ENCODE results near the gene SHANK2. TPM values are rescaled to one million over a fixed set of nuclear protein-coding genes. Genes with fewer than 3 reads are reported as not detected.

Gene SHANK2
- total RNA-seq, 2 experiments from 2014 or later: not detected

DNA sequence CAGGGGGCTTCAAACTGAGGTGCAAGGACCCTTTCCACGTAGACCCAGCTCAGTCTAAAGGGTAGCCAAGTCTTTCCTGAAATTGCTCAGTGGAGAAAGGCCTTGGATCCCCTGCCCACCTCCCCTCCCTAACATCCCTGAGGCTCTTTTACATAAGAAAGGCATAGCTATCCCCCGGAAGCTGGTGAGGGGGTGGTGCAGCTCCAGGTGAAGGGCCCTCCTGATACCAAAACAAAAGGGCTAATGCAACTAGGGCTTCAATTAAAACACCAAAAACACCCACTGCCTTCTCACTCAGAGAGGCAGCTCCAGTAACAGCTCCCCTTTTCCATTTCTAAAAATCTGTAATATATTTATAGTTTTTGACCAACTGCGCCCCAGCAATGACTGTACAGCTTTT lies 5.8 kb downstream of the SHANK2 start:
- no peaks in the 10 kb centered on the region for H4K20me1 ChIP-seq (ENCODE audit: insufficient read depth, low read length)
- no peak overlapping the region for H2AFZ ChIP-seq (ENCODE audit: low read length)
- H3K9me3 ChIP-seq (ENCODE audit: low read length): no peaks in the 10 kb centered on the region
- ChIA-PET POLR2A (interaction anchor here (0.7 to 1.1 kb wide), 2 partner anchors 8 to 9 kb away, joined by 3 read pairs; no protein-coding TSS in a partner anchor), CTCF (ENCODE audit: unreplicated experiment) (no interaction called here)
- BruUV-seq (replicated peaks): no TSS peak
- H3K4me2 ChIP-seq (ENCODE audit: low read length): no peak overlapping the region
- no peak for DNase-seq (ENCODE audit: low spot score)
- no peaks in the 10 kb centered on the region for H3K36me3 ChIP-seq (ENCODE audit: insufficient read depth, low read length)
- H3K4me3 ChIP-seq (ENCODE audit: low read depth, low read length, poor library complexity, severe bottlenecking): no peak overlapping the region
- TF ChIP-seq, protein P1, sequence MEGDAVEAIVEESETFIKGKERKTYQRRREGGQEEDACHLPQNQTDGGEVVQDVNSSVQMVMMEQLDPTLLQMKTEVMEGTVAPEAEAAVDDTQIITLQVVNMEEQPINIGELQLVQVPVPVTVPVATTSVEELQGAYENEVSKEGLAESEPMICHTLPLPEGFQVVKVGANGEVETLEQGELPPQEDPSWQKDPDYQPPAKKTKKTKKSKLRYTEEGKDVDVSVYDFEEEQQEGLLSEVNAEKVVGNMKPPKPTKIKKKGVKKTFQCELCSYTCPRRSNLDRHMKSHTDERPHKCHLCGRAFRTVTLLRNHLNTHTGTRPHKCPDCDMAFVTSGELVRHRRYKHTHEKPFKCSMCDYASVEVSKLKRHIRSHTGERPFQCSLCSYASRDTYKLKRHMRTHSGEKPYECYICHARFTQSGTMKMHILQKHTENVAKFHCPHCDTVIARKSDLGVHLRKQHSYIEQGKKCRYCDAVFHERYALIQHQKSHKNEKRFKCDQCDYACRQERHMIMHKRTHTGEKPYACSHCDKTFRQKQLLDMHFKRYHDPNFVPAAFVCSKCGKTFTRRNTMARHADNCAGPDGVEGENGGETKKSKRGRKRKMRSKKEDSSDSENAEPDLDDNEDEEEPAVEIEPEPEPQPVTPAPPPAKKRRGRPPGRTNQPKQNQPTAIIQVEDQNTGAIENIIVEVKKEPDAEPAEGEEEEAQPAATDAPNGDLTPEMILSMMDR (conservative IDR thresholded peaks at IDR 0.05; ENCODE audit: low read length): no peak
- TF ChIP-seq EZH2phosphoT487 (IDR thresholded peaks at IDR 0.05; ENCODE audit: borderline replicate concordance, low read depth, low read length): no peak
- H3K79me2 ChIP-seq (ENCODE audit: insufficient read depth, low read depth, low read length): no peaks in the 10 kb centered on the region
- H3K27ac ChIP-seq (ENCODE audit: low read depth, low read length, poor library complexity, severe bottlenecking): no peak overlapping the region
- intact Hi-C loops (cut with micrococcal nuclease; ENCODE audit: unreplicated experiment): no loop called here
- H3K4me1 ChIP-seq (ENCODE audit: insufficient read depth, low read length, poor library complexity, severe bottlenecking): no peaks in the 10 kb centered on the region
- H3K9me2 ChIP-seq (ENCODE audit: insufficient read depth, low read length): no peaks in the 10 kb centered on the region

DNA sequence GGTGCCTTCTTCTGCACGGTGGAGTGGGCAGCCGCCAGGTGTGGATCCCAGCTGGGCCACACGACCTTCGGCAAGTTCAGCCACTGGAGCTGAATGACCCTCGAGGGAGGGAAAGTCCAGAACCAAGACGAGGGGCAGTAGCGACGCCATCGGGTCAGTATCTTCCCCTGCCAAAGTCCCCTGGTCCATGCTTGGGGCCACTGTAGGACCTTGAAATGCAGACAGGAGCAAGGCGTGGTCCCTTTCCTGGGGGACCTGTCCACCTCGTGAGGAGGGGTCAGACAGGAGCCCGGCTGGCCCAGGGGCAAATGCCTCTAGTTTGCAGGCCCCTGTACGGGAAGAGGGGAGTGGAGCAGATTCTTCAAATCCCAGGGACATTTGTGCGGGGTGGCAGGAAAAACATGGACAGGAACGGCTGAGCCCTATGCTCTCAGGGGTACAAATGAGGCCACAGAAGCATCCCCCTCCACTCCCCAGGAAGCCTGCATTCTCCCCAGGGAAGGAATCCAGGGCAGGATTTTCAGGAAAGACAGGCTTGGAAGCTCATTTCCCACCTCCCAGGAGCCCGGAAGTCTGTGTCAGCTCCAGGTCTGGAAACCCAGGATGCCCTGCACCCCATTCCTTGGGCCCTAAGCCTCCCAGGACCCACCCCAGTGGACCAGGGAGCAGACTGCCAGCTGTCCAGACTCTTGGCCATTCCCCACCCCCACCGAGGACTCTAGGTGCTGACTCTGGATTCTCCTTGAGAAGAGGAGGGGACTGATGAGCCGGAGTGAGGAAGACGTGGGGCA lies 6.6 kb downstream of the SHANK2 start:
- Histone ChIP-seq H2AFZ (ENCODE audit: low read length) (no peak overlapping the region), H3K4me3 (ENCODE audit: low read depth, low read length, poor library complexity, severe bottlenecking) (no peak overlapping the region), H3K4me1 (ENCODE audit: insufficient read depth, low read length, poor library complexity, severe bottlenecking) (no peaks in the 10 kb centered on the region), H3K79me2 (ENCODE audit: insufficient read depth, low read depth, low read length) (no peaks in the 10 kb centered on the region), H3K4me2 (ENCODE audit: low read length) (no peak overlapping the region), H3K27ac (ENCODE audit: low read depth, low read length, poor library complexity, severe bottlenecking) (no peak overlapping the region), H3K9me3 (ENCODE audit: low read length) (no peaks in the 10 kb centered on the region), H4K20me1 (ENCODE audit: insufficient read depth, low read length) (no peaks in the 10 kb centered on the region), H3K36me3 (ENCODE audit: insufficient read depth, low read length) (no peaks in the 10 kb centered on the region), H3K9me2 (ENCODE audit: insufficient read depth, low read length) (no peaks in the 10 kb centered on the region)
- TF ChIP-seq, protein P1 (conservative IDR thresholded peaks at IDR 0.05; ENCODE audit: low read length): no peak
- no peak for TF ChIP-seq EZH2phosphoT487 (IDR thresholded peaks at IDR 0.05; ENCODE audit: borderline replicate concordance, low read depth, low read length)
- DNase-seq (ENCODE audit: low spot score): no peak
- POLR2A ChIA-PET: no interaction called here
- no TSS peak for BruUV-seq (replicated peaks)
- intact Hi-C loops (cut with micrococcal nuclease; ENCODE audit: unreplicated experiment): no loop called here
- CTCF ChIA-PET (ENCODE audit: unreplicated experiment): no interaction called here

DNA sequence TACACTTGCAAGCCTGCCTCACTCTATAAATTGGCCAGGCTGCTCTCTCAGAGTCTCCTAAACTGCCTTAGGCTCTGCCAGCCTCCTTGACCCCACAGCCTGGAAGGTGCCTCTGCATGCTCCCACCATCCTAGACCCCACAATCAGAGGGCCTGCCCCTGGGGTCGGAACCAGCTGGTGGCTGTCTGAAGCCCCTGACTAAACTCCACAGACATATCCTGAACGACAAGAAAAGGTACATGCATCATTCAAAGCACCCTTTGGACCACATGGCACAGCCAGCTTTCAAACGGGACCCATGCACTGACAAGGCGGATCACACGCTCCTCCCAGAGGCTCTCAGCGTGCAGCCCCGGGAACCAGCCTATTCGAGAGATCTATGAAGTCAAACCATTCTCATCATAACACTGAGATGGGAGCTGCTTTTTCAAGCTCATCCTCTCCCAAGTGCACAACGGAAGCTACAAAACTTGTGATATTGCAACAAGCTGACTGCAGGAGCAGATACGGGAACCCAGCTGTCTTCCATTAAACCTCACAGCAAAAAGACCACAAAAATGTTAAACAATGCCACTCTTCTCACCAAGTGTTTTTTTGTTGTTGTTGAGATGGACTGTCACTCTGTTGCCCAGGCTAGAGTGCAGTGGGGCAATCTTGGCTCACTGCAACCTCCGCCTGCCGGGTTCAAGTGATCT lies 8.1 kb downstream of the SHANK2 start:
- H3K36me3 ChIP-seq (ENCODE audit: insufficient read depth, low read length): no peaks in the 10 kb centered on the region
- TF ChIP-seq, protein P1 (conservative IDR thresholded peaks at IDR 0.05; ENCODE audit: low read length): no peak
- TF ChIP-seq EZH2phosphoT487 (IDR thresholded peaks at IDR 0.05; ENCODE audit: borderline replicate concordance, low read depth, low read length): no peak
- no peak for DNase-seq (ENCODE audit: low spot score)
- no peaks in the 10 kb centered on the region for H4K20me1 ChIP-seq (ENCODE audit: insufficient read depth, low read length)
- BruUV-seq (replicated peaks): no TSS peak
- H3K79me2 ChIP-seq (ENCODE audit: insufficient read depth, low read depth, low read length): no peaks in the 10 kb centered on the region
- H3K9me2 ChIP-seq (ENCODE audit: insufficient read depth, low read length): no peaks in the 10 kb centered on the region
- H3K4me3 ChIP-seq (ENCODE audit: low read depth, low read length, poor library complexity, severe bottlenecking): no peak overlapping the region
- no peak overlapping the region for H2AFZ ChIP-seq (ENCODE audit: low read length)
- H3K27ac ChIP-seq (ENCODE audit: low read depth, low read length, poor library complexity, severe bottlenecking): no peak overlapping the region
- ChIA-PET POLR2A (interaction anchor here (0.6 kb wide), 1 partner anchor 220 kb away, joined by 8 read pairs; no protein-coding TSS in a partner anchor), CTCF (ENCODE audit: unreplicated experiment) (no interaction called here)
- no peaks in the 10 kb centered on the region for H3K4me1 ChIP-seq (ENCODE audit: insufficient read depth, low read length, poor library complexity, severe bottlenecking)
- H3K4me2 ChIP-seq (ENCODE audit: low read length): no peak overlapping the region
- intact Hi-C loops (cut with micrococcal nuclease; ENCODE audit: unreplicated experiment): no loop called here
- H3K9me3 ChIP-seq (ENCODE audit: low read length): no peaks in the 10 kb centered on the region

All from OCI-LY7 (cell line).